Urinary bladder (tissue), 4 donors: ENCODE results near the gene FRG2C. TPM values are rescaled to one million over a fixed set of nuclear protein-coding genes. Genes with fewer than 3 reads are reported as not detected.
"Not testable (repeated sequence)": the region's sequence is repeated elsewhere in the genome, so short reads cannot be mapped to it uniquely, and the experiment has no call there.

Experiments
- DNase-seq: peaks from one replicate; pipeline ENCODE4 v3.0.0-alpha.2; 2015; ENCODE audit errors: extremely low spot score
- H3K27ac ChIP-seq: one replicate; pipeline ENCODE4 v1.5.1; 2013; ENCODE audit warnings: low read depth, mild to moderate bottlenecking, moderate library complexity
- H3K36me3 ChIP-seq: one replicate; pipeline ENCODE4 v1.6.1; 2013; ENCODE audit warnings: mild to moderate bottlenecking, moderate library complexity; ENCODE audit not compliant: insufficient read depth
- H3K4me1 ChIP-seq: one replicate; pipeline ENCODE4 v1.6.1; 2013; ENCODE audit warnings: mild to moderate bottlenecking, moderate library complexity; ENCODE audit not compliant: insufficient read depth
- H3K4me3 ChIP-seq: one replicate; pipeline ENCODE4 v1.5.1; 2013; ENCODE audit warnings: low read depth, low read length
- WGBS: extraction: QIAGEN DNeasy Blood & Tissue Kit; methylation state at CpG from one replicate; pipeline ENCODE4 v1.1.7; 2013; 5-methylcytosine and 5-hydroxymethylcytosine counted together
- polyA plus RNA-seq: library from polyadenylated mRNA; stranded (reverse); fragments of 200-250 nt; gene quantifications from one replicate; pipeline ENCODE4 v1.2.3, GENCODE V29; 2013
- total RNA-seq: library from RNA; depleted of rRNA; stranded (reverse); fragments of >200 nt; gene quantifications from one replicate; pipeline ENCODE4 v1.2.3, GENCODE V29; 2014
- donor health status: healthy with polysubstance abuse.
- donor health status: healthy.

Gene FRG2C
- total RNA-seq (not detected), polyA plus RNA-seq (not detected)

DNA sequence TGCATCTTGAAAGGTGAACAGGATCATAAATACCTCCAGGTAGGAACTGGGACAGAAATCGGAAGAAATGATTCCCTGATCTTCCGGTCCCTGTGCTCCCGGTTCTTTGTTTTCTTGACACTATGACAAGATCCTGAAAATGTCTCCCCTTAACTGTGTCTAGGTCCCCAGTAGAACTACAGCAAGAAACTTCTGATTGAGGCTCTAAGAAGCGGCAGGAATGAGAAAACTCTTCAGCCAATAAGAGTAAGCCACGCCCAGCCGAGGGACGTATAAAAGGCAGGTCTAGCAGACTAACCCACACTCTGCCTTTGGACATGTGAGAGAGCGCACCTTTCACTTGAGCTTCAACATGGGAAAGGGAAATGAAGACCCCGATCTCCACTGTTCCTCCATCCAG lies at the start of gene FRG2C:
Gene FRG2C, plus strand, starts transcription at position 301 of the 400 bp plus-strand sequence. Its CDS starts 52 bp downstream, at position 353.
- WGBS = 77% methylated on average over 9 of the region's 9 CpGs

DNA sequence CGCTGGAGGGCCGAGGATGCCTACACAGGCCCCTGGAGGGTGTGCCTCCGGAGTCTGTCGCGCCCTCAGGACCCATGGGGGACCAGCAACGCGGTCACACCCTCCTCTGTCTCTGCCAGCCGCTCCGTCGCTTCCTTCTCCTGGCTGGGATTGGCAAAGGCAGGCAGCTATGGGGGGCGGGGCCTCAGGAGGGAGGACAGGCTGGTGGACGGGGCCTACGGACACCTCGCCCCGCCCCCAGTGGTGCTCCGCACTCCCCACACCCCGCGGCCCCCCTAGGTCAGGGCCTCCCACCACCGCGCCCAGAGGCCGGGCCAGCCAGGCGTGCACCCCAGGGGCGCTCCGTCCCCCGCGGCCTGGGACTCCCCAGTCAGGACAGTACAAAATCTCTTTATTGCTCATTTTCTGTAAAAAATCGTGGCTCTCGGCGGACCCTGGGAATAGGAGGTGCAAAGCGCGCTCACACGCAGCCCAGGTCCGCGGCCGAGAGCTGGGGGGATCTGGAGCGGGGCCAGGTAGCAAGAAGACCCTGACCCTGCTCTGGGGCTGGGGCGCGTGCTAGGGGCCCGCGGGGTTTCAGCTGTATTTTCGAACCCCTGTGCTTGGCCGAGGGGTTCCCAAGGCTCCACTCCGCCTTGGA lies 45.3 kb upstream of the FRG2C start:
- not testable (repeated sequence) for H3K36me3 ChIP-seq, DNase-seq, H3K4me1 ChIP-seq, H3K27ac ChIP-seq
- H3K4me3 ChIP-seq = peak overlapping the region; percentile 38
- WGBS = 4% methylated on average over 43 of the region's 43 CpGs

More for the DNA sequence above, at the start of gene FRG2C:
- H3K27ac ChIP-seq, DNase-seq, H3K4me1 ChIP-seq, H3K36me3 ChIP-seq, H3K4me3 ChIP-seq: not testable (repeated sequence)

- H3K36me3 ChIP-seq, H3K4me1 ChIP-seq, DNase-seq, H3K27ac ChIP-seq: not testable (repeated sequence)
- WGBS = 2% methylated on average over 52 of the region's 52 CpGs
- peak overlapping the region; percentile 38 for H3K4me3 ChIP-seq
Observed at GRCh38 chr3:75619481-75620031, 44.6 kb upstream of the FRG2C start.

DNA sequence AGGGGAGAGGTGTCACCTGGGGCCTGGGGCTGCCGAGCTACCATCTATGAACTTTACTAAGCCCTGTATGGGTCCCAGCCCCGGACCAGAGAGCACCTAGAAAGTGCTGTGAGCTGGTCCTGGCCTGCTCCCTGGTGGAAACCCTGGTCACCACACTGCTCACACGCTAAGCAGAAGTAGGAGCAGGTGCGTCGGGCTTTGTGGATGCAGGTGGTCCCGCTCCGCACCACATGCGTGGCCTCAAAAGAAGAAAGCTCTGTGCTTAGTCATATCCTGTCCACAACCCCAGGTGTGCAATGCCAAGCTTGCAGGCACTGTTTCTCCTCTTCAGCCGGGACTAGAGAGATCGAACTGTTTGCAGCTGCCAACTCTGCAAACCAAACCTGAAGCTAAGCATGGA lies 42.4 kb upstream of the FRG2C start:
- not testable (repeated sequence) for H3K4me3 ChIP-seq, H3K36me3 ChIP-seq, H3K27ac ChIP-seq, H3K4me1 ChIP-seq, DNase-seq
- WGBS = 68% methylated on average over 10 of the region's 10 CpGs

- WGBS = 76% methylated on average over 13 of the region's 13 CpGs
- not testable (repeated sequence) for H3K27ac ChIP-seq, H3K36me3 ChIP-seq, DNase-seq, H3K4me3 ChIP-seq, H3K4me1 ChIP-seq
Observed at GRCh38 chr3:75623656-75624055, 40.5 kb upstream of the FRG2C start.

GRCh38 chr3:75630887-75631535 lies 33.1 kb upstream of the FRG2C start:
- not testable (repeated sequence) for DNase-seq
- 80% methylated on average over 2 of the region's 2 CpGs for WGBS

DNA sequence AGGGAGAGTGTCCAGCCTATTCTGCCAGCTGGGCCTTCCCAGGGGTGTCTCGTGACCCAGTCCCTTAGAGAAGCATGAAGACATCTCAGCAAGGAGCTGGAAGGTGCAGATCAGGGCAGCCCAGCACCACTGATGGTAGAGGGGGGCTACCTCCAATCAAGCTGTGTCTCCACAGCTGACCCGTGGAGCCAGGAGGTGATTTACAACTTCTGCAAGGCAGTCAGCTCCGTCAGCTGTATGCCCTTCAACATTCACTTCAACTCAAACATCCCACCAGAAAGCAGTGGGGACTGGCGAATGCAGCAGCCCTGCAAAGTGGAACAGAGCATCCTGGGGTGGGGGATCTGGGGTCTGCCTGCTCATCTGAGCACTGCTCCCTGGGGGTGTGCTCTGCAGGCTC lies 32.6 kb upstream of the FRG2C start:
- WGBS = 69% methylated on average over 4 of the region's 4 CpGs
- DNase-seq = no peak
- Histone ChIP-seq H3K4me1 (no peaks in the 10 kb centered on the region), H3K4me3 (no peak overlapping the region), H3K27ac (no peak overlapping the region), H3K36me3 (no peaks in the 10 kb centered on the region)

More at GRCh38 chr3:75630887-75631535, 33.1 kb upstream of the FRG2C start:
- not testable (repeated sequence) for H3K36me3 ChIP-seq, H3K27ac ChIP-seq, H3K4me3 ChIP-seq, H3K4me1 ChIP-seq

DNA sequence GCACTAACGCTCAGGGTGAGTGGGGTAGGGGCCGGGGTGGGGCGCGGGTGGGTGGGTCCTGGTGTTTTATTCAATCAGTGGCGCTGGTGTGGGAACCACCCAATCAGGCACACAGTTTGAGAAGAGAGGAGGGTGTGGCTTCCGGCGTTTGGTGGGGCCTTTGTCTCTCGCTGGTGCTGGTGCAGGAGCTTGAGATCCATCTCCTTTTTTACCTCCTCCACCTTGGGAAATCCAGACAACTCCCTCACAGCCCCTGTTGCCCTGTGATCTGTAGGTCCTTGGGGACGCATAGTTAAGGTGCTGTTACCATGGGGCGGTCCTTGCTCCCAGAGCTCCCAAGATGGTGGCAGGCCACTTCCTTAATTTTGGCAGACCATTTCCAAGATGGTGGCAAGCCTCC lies 25.2 kb upstream of the FRG2C start:
- H3K4me3 ChIP-seq, H3K27ac ChIP-seq, H3K4me1 ChIP-seq, H3K36me3 ChIP-seq, DNase-seq: not testable (repeated sequence)
- WGBS = 90% methylated on average over 10 of the region's 10 CpGs

DNA sequence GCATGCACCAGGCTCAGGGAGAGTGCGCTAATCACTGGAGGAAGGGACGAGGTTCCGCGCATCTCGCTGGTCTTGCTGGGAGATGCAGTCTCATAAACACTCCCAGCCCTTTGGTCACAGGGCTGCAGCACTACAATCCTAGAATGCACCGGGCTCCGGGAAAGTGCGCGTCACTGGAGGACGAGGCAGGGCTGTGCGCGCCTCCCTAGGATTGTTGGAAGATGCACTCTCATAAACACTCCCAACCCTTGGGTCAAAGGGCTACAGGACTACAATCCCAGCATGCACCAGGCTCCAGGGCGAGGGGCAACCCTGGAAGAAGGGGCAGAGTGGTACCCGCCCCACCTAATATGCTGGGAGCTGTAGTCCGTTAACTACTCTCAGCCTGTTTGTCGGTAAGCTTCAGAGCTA lies 23.0 kb upstream of the FRG2C start:
- H3K27ac ChIP-seq, H3K4me1 ChIP-seq, H3K36me3 ChIP-seq: not testable (repeated sequence)
- H3K4me3 ChIP-seq = peak overlapping the region; percentile 33
- peak; percentile 57 for DNase-seq
- WGBS = 2% methylated on average over 16 of the region's 16 CpGs

GRCh38 chr3:75643031-75643800 lies 20.9 kb upstream of the FRG2C start:
- H3K4me1 ChIP-seq, H3K27ac ChIP-seq, H3K36me3 ChIP-seq, H3K4me3 ChIP-seq: not testable (repeated sequence)
- DNase-seq = peak; percentile 23
- WGBS = 22% methylated on average over 20 of the region's 20 CpGs

- 45% methylated on average over 4 of the region's 4 CpGs for WGBS
- not testable (repeated sequence) for H3K4me3 ChIP-seq, DNase-seq, H3K36me3 ChIP-seq, H3K27ac ChIP-seq, H3K4me1 ChIP-seq
Observed at GRCh38 chr3:75645548-75645947, 18.6 kb upstream of the FRG2C start.

- Histone ChIP-seq H3K36me3 (no peaks in the 10 kb centered on the region), H3K27ac (no peak overlapping the region), H3K4me3 (no peak overlapping the region), H3K4me1 (no peaks in the 10 kb centered on the region)
- no peak for DNase-seq
- 70% methylated on average over 9 of the region's 9 CpGs for WGBS
Observed at GRCh38 chr3:75650191-75650590, 13.9 kb upstream of the FRG2C start.

DNA sequence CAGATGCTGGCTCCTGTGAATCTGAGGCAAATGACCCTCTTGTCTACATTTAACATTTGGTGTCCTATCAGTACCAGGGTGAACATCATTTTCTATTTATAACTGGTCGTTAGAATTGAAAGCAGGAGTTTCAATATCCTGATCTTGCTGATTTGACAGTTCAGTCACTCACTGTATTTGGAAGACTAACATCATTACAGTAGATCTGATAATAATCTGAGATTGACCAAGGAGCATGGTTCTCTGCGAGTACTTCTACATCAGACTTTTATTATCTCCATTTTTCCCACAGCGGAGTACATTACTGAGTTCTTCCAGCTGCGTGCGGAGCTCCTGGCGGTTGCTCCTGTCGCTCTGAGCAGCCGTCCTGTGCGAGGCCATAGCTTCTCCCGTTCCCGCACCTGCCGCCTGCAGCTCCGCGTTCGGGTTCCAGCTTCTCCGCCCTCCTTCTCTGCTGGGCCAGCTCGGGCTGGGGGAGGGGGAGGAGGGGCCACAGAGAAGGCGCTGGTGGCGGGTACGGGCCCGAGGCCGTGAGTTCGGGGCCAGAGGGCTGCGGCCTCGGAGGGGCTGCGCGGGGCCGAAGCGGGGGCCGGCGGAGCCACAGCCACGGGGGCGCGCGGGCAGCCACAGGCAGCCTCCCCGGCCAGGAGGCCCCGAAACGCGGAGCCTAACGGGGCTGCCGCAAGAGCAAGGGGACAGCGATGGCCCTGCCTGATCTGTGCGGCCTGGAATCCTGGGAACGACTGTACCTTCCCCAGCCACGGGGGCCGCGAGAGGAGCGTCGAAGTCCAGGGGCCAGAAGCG lies 8.8 kb upstream of the FRG2C start:
- H3K36me3 ChIP-seq, H3K4me1 ChIP-seq, H3K27ac ChIP-seq, DNase-seq, H3K4me3 ChIP-seq: not testable (repeated sequence)
- 9% methylated on average over 50 of the region's 50 CpGs for WGBS
